Left forelimb (tissue), 1 donor: ENCODE data around the gene CENPL.
"Not testable (repeated sequence)": the region's sequence is repeated elsewhere in the genome, so short reads cannot be mapped to it uniquely, and the experiment has no call there.

Experiments
- DNase-seq: peaks from one replicate; pipeline ENCODE4 v3.0.0-alpha.2; 2018; ENCODE audit warnings: low spot score

CENPL gene

GRCh38 chr1:173824315-173825081 is at the start of gene CENPL, which contains the start of gene DARS2:
Gene CENPL (minus strand): TSS chr1:173824883. CDS start chr1:173811299, 13,584 bp downstream.
Gene DARS2 (plus strand): TSS chr1:173824673. CDS start chr1:173825230, 557 bp downstream.
- peak; percentile 95 for DNase-seq

DNA sequence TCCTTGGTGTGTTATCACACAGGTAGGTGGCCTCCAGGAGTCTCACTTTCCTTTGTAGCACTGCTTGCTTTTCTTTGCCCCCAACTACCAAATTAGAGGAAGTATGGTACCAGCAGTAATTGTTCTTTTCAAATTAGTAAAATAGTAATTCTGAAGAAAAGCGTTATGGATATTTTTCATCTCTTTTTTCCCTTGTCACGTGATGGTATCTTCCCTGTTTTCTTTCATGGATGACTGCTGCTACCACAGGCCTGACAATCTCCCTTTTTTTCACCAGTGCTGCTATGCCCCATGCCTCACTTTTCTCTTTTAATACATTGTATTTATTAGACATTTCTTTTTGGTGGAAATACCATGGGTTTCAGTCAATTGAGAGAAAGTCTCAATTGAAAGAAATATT is 46.8 kb upstream of the CENPL start:
- DNase-seq = no peak

- DNase-seq = no peak
Measured at GRCh38 chr1:173871091-173871490, 46.4 kb upstream of the CENPL start.

DNA sequence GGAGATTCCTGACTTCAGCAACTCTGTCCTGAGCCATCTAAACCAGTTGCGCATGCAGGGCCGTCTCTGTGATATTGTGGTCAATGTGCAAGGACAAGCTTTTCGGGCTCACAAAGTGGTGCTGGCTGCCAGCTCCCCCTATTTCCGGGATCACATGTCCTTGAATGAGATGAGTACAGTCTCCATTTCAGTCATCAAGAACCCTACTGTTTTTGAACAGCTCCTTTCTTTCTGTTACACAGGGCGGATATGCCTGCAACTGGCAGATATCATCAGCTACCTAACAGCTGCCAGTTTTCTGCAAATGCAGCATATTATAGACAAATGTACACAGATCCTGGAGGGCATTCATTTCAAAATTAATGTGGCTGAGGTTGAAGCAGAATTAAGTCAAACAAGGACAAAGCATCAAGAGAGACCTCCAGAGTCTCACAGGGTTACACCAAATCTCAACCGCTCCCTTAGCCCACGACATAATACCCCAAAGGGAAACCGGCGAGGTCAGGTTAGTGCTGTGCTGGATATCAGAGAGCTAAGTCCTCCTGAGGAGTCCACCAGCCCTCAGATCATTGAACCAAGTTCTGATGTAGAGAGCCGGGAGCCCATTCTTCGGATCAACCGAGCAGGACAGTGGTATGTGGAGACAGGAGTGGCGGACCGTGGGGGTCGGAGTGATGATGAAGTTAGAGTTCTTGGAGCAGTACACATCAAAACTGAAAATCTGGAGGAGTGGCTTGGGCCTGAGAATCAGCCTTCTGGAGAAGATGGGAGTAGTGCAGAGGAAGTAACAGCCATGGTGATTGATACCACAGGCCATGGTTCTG is 45.8 kb upstream of the CENPL start:
- DNase-seq = no peak

GRCh38 chr1:173869021-173869359 is 44.3 kb upstream of the CENPL start:
- DNase-seq = no peak

DNA sequence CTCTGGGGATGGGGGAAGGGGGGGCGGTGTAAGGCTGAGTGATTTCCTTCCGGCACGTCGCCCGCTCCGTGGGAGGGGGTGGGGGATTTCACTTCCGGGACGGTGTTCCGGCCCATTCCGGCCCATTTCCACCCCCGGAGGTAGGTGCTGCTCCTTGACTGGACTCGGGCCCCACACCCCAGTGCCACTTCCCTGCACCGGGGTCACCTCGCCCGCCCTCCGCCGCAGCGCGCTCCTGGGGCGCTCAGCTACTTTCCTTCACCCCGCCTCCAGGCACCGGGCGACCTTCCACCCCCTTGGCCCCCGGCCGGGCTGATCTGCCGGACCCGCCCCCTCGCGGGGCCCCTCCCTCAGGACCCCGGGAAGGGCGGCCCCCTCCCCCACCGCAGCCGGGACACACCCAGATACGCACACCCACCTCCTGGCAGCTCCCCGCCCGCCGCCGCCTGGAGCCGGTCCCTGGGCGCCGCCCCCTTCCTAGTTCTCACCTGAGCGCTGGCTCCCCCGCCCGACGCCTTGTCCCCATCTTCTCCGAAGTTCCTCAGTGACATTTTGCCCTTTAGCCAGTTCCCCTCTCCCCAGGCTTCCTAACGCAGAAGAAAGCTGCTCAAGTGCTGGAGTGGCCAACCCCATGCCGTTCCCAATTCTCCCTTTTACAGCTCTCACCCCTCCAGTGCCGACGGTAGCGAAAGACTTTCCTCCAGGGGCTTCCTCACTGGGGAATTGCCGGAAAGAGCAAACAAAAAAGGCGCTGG is 43.8 kb upstream of the CENPL start, which contains the start of gene ZBTB37:
TSS of gene ZBTB37 (plus strand) at position 115 of the 755 bp plus-strand sequence. CDS start 1,846 bp downstream, outside the sequence.
- DNase-seq = no peak

GRCh38 chr1:173867753-173868265 is 43.1 kb upstream of the CENPL start, which contains the start of gene GAS5:
Gene GAS5 (minus strand): TSS chr1:173867989.
- peak; percentile 99 for DNase-seq

GRCh38 chr1:173867141-173867752 is 42.6 kb upstream of the CENPL start:
- DNase-seq = no peak

DNA sequence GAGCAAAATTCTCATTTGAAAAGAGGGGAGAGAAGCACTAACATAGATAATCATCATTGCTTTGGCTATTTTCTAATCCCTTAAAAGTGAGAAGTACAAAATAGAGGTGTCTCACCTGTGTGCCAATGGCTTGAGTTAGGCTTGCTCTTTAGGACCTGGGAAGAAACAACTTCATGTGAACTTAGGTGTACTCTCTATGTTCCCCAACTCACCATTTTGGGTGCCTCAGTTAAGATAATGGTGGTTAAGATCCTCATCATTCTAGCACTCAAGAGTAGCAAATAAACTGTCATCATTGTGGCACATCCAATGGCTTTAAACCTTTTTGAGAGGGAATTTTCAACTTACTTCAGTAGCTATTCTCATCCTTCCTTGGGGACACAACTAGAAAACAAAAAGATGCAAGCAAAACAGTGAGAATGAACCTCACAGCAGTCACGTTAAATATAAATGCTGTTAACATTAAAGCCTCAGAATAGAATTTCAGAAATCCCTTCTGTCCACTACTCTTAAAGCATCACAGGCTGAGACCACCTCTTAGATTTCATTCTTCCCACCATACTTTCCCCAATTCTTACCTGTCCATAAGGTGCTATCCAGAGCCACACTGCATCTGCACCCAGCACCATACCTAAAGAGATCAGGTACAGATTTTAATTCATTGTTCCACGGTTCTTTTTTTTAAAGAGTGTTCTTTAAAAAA is 41.9 kb upstream of the CENPL start:
- no peak for DNase-seq

DNA sequence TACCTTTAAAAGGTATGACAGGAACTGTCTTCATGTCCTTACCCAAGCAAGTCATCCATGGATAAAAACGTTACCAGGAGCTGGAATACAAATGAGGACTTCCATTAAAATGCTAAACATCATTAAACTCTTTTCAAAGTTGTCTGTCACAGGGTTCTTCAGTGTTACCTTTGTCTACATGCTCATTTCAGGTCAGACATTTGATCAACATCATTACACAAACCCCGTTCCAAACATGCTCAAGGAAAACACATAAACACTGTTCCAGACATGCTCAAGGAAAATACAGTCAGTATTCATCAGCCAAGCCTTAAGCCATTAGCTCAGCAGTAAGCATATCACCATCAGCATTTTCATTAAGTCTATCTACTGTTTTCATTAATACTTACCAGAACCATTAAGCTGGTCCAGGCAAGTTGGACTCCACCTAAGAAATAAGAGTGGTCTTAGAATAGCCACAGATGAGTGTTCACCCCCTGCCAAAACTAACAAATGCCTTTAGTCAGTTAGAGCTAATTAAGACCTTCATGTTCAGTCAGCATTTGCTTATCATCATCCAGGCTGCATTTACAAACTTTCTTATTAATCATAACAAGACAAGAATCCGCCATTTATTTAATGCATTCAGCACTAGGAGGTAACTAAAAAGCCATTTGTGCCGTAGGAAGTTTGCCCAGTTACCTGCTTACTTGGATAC is 40.9 kb upstream of the CENPL start:
- DNase-seq = no peak

- DNase-seq = no peak
Measured at GRCh38 chr1:173864179-173864867, 39.6 kb upstream of the CENPL start.

DNA sequence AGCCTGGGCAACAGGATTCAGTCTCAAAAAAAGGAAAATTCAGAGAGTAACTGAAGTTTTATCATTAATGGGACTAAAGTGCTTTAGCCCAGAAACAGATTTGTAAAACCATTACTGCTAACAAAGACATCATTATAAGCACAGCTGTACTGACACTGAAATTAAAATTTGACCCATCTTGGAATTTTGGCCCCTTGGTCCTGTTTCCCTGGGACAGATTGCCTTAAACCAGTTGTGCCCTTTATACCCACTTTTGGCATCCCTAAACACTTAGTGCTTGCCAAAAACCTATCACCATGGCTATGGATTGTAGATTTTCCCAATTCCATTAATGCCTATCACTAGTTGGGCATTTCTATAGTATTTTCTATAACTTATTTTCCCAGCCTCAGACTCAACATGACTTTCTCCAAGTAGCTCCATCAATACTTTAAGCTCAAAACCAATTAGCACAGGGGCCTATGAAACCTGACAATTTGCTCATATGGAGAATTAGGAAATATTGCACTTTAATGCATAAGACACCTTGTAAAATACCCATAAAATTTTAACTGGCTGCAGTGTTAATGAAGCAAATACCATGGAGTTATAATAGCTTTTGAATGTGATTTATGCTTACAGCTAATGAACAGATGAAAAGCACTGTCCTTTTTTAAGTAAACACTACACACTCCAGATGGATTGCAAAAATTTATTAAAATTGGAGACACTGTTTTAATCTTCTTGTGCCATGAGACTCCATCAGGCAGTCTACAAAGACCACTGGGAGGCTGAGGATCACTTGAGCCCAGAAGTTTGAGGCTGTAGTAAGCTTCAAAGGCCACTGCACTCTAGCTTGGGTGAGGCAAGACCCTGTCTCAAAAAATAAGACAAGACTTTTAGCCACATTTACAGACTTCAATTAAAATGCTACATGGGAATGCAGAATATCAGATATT is 38.8 kb upstream of the CENPL start:
- no peak for DNase-seq

DNA sequence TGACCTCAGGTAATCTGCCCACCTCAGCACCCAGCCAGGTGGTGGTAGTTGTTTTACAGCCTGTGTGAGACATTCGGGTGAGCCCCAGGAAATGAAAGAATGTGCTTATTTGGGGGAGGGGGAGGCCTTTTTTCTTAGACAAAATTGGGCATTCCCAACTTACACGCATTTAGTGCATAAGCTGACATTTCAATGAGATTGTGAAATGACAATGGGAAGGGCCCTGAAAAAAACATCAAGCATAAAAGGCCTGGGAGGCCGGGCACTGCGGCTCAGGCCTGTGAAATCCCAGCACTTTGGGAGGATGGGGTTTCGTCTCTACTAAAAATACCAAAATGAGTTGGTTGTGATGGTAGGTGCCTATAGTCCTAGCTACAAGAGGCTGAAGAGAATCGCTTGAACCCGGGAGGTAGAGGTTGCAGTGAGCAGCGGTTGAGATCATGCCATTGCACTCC is 38.1 kb upstream of the CENPL start:
- DNase-seq = no peak

GRCh38 chr1:173862146-173862768 is 37.6 kb upstream of the CENPL start:
- DNase-seq = not testable (repeated sequence)

GRCh38 chr1:173861731-173862145 is 37.1 kb upstream of the CENPL start:
- DNase-seq = no peak

DNA sequence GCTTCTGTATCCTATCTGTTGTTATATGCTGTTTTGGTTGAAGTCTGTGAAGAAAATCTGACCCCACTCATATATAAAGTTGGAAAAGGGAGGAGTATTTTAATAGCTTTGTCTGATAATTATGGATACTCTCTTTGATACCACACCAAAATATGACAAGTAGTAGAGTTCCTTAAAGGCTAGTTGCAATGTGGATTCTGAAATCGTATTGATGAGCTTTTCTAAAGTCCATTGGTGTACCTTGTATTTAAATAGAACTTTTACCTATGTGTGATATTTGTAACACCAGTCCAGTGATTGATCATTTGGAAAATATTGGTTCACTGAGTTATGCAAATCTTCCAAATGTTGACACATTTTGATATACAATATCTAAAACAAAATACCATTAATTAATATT is 35.4 kb upstream of the CENPL start:
- no peak for DNase-seq

- DNase-seq = not testable (repeated sequence)
Measured at GRCh38 chr1:173859547-173859946, 34.9 kb upstream of the CENPL start.

GRCh38 chr1:173857363-173857917 is 32.8 kb upstream of the CENPL start:
- DNase-seq = no peak
